GM19455 (cell line): ENCODE results near the gene GYG2.
"Not testable (repeated sequence)": the region's sequence is repeated elsewhere in the genome, so short reads cannot be mapped to it uniquely, and the experiment has no call there.

ENCODE experiments used
- ATAC-seq: cut with Tn5 transposase; IDR thresholded peaks from one replicate; pipeline ENCODE4 v1.9.1; 2021; ENCODE audit not compliant: unreplicated experiment

GYG2 gene

GRCh38 chrX:2812161-2812907, 16.4 kb upstream of the GYG2 start:
- not testable (repeated sequence) for ATAC-seq

- ATAC-seq = no peak
Observed at GRCh38 chrX:2817036-2817435, 11.7 kb upstream of the GYG2 start.

GRCh38 chrX:2819345-2820135, 9.2 kb upstream of the GYG2 start:
- no peak for ATAC-seq

- ATAC-seq = no peak
Observed at GRCh38 chrX:2820136-2820771, 8.5 kb upstream of the GYG2 start.

- ATAC-seq = no peak
Observed at GRCh38 chrX:2823795-2824386, 4.8 kb upstream of the GYG2 start.

GRCh38 chrX:2824886-2825285, 3.8 kb upstream of the GYG2 start:
- ATAC-seq = no peak

GRCh38 chrX:2828959-2829411, 255 bp downstream of the GYG2 start:
- ATAC-seq = no peak

- ATAC-seq = no peak
Observed at GRCh38 chrX:2829469-2830246, 928 bp downstream of the GYG2 start.

GRCh38 chrX:2831471-2832228, 2.9 kb downstream of the GYG2 start:
- no peak for ATAC-seq

GRCh38 chrX:2837961-2838360, 9.2 kb downstream of the GYG2 start:
- ATAC-seq = no peak

GRCh38 chrX:2840961-2841360, 12.2 kb downstream of the GYG2 start:
- no peak for ATAC-seq

- ATAC-seq = no peak
Observed at GRCh38 chrX:2841537-2841936, 12.8 kb downstream of the GYG2 start.

- no peak for ATAC-seq
Observed at GRCh38 chrX:2846992-2847391, 18.3 kb downstream of the GYG2 start.

- no peak for ATAC-seq
Observed at GRCh38 chrX:2848871-2849301, 20.2 kb downstream of the GYG2 start.

GRCh38 chrX:2854918-2855317, 26.2 kb downstream of the GYG2 start:
- no peak for ATAC-seq

- no peak for ATAC-seq
Observed at GRCh38 chrX:2855761-2856160, 27.0 kb downstream of the GYG2 start.

- no peak for ATAC-seq
Observed at GRCh38 chrX:2857566-2857965, 28.8 kb downstream of the GYG2 start.

- ATAC-seq = no peak
Observed at GRCh38 chrX:2859197-2859797, 30.6 kb downstream of the GYG2 start.

- ATAC-seq = no peak
Observed at GRCh38 chrX:2862404-2862803, 33.7 kb downstream of the GYG2 start.

GRCh38 chrX:2863646-2864045, 34.9 kb downstream of the GYG2 start:
- no peak for ATAC-seq
